GM18498 (cell line): ENCODE data around the gene CPNE6.
"Not testable (repeated sequence)": the region's sequence is repeated elsewhere in the genome, so short reads cannot be mapped to it uniquely, and the experiment has no call there.

ENCODE experiments used
- ATAC-seq: cut with Tn5 transposase; IDR thresholded peaks from one replicate; pipeline ENCODE4 v1.9.1; 2021; ENCODE audit warnings: mild to moderate bottlenecking, moderate library complexity; ENCODE audit not compliant: unreplicated experiment

CPNE6 gene

DNA sequence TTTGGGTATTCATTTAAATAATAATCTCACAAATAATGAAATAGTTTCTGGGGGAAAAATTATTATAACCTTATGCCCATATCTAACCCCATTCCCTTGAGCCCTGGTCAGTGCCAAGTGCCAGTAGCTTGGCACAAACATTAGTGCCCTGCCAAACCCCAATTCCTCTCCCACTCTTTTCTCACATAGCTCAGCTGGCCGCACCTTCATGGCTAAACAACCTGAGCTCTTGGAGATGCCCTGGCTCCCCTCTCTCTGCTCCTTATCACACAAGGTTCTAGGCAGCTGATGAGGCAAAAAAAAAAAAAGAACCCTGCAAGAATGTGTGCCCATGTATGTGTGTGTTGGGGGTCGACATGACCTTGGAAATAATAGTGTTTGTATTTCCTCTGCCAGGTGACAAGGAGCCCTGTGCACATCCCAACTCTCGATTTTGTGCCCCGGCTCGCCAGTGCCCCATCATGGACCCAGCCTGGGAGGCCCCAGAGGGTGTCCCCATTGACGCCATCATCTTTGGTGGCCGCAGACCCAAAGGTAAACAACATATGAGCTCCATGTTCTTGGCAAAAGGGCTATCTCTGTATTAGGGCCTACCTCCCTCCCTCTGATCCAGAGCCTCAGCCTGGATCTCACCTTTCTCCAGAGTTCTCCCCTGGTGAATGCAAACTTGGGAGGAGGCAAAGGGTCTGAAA lies 31.1 kb downstream of the CPNE6 start:
- ATAC-seq, result no peak

DNA sequence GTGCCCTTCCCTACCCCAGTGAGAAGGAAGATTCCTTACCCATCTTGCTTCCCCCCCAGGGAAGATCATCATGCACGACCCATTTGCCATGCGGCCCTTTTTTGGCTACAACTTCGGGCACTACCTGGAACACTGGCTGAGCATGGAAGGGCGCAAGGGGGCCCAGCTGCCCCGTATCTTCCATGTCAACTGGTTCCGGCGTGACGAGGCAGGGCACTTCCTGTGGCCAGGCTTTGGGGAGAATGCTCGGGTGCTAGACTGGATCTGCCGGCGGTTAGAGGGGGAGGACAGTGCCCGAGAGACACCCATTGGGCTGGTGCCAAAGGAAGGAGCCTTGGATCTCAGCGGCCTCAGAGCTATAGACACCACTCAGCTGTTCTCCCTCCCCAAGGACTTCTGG lies 32.1 kb downstream of the CPNE6 start:
- no peak for ATAC-seq

DNA sequence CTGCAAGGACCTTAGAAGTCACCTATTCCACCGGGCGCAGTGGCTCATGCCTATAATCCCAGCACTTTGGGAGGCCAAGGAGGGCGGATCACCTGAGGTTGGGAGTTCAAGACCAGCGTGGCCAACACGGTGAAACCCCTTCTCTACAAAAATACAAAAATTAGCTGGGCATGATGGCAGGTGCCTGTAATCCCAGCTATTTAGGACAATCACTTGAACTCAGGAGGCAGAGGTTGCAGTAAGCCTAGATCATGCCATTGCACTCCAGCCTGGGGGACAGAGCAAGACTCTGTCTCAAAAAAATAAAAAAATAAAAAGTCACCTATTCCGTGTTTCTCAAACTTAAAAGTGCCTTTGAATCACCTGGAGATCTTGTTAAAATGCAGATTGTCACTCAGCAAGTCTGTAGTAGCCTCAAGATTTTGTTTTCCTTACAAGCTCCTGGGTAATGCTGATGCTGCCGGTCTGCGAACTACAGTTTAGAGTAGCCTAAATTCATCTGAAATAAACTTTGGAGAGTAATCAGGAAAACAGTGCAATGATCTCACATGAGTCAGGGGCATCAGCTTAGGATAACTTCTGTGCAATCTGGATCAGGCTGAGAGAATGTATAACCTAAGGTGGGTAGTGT lies 34.4 kb downstream of the CPNE6 start:
- ATAC-seq, result not testable (repeated sequence)

DNA sequence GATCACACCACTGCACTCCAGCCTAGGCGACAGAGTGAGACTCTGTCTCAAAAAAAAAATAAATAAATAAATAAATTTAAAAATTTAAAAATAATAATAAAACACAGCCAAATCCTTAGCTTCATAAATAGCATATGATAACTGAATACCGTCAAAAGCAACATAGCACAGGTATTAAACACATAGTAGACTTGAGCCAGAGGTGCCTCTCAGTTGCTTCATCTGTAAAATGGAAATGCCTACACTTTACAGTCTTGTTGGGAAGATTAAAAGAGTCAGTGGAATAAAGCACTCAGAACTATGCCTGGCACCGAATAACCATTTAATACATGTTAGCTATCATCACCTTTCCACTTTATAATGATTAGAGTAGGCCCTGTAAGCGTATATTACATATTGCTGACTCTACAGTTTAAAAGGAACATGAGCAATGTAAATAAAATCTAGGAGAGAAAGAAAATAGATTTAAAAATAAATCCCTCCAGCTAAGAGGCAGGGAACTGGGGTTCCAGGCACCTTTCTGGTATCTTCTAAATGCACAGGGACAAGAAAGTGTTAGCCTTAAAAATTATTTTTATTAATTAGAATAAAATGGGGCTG lies 35.4 kb downstream of the CPNE6 start:
- ATAC-seq, result no peak

DNA sequence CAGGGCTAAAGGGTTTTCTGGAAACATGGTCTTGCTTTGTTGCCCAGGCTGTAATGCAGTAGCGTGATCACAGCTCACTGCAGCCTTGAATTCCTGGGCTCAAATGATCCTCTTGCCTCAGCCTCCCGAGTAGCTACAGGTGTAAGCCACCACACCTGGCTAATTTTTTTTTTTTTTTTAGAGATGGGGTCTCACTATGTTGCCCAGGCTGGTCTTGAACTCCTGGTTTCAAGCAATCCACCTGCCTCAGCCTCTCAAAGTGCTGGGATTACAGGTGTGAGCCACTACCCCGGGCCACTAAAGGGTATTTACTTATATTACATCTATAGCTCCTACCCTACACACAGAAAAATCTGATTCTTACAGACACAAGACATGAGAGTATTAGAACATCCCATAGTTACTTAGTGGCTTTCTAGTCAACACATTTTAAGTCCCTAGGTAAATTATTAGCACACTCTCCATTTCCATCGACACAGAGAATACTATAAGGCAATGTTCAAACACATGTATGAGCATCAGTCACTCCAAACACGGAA lies 37.0 kb downstream of the CPNE6 start:
- peak; percentile 33 for ATAC-seq

DNA sequence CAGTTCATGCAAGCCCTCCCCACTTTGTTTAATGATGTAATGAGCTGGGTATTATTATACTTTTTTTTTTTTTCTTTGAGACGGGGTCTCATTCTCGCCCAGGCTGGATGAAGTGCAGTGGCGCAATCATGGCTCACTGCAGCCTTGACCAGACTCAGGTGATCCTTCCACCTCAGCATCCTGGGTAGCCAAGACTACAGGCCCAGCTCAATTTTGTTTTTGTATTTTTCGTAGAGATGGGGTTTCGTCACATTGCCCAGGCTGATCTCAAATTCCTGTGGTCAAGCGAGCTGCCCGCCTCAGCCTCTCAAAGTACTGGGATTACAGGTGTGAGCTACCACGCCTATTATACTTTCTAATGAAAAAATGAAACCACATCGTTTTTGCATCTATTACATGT lies 38.7 kb downstream of the CPNE6 start:
- ATAC-seq, result no peak

DNA sequence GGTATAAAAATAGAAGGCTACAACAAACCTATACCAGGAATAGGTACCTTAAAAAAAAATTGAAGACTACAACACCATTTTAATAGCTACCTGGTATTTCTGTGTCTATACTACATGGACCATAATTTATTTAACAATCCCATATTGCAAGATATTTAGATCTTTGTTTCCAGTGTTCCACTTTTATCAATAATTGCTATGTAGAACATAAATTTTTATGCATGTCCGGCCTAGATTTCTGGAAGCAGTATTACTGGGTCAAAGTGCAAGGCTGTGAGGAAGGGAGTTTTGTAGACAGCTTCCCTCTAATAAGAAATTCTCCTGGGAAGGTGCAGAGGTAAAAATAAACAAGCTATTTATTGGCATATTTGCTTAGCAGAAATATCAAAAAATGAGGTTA lies 39.2 kb downstream of the CPNE6 start:
- no peak for ATAC-seq

DNA sequence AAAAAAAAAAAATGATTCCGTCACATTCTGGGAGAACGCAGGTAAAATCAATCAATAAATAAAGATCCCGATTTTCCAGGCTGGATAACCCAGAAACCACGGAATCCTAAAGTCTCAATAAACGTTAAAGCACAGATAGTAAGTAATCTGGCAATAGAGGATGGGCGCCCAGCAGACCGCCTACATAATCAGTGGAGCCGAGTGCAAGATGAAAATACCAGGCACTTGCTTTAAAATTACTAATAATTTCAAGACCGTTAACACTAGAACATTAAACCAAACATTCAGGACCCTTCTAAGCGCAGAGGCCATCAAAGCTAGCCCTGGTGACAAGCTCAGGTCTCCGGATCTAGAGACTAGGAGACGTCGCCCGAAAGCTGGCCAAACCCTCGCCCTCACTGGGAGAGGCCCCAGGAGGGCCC lies 42.0 kb downstream of the CPNE6 start:
- no peak for ATAC-seq

DNA sequence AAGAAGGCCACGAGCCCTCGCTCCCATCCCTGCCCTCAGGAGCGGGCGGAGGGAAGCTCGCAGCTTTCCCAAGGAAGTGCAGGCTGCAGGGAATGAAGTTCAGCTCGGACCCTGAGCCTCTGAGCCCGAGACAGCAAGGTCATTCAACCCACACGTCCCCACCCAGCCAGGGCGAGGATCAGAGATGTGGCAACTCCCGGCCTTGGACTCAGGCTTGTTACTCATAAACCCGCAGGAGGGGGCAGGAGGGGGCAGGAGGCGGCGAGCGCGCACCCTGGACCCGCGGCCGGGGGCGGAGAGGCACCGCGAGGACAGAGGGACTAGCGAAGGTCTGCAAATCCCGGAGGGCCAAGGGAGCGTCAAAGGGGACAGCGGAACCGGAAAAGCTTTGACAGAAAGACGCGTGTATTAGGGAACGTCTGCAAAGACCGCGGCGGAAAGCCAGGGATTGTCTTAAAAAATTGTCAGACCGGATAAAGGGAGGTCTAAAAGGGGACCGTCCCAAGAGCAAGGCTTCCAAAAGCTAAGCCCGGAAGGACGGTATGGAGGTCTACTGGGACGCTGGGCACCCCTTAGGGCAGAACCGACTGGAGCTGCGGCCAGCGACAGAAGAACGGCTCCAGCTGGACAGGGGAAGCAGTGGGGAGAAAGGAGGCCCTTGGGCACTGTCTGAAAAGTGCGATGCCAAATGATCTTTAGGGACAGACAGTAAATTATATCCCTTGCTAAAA lies 42.6 kb downstream of the CPNE6 start:
- peak; percentile 31 for ATAC-seq

DNA sequence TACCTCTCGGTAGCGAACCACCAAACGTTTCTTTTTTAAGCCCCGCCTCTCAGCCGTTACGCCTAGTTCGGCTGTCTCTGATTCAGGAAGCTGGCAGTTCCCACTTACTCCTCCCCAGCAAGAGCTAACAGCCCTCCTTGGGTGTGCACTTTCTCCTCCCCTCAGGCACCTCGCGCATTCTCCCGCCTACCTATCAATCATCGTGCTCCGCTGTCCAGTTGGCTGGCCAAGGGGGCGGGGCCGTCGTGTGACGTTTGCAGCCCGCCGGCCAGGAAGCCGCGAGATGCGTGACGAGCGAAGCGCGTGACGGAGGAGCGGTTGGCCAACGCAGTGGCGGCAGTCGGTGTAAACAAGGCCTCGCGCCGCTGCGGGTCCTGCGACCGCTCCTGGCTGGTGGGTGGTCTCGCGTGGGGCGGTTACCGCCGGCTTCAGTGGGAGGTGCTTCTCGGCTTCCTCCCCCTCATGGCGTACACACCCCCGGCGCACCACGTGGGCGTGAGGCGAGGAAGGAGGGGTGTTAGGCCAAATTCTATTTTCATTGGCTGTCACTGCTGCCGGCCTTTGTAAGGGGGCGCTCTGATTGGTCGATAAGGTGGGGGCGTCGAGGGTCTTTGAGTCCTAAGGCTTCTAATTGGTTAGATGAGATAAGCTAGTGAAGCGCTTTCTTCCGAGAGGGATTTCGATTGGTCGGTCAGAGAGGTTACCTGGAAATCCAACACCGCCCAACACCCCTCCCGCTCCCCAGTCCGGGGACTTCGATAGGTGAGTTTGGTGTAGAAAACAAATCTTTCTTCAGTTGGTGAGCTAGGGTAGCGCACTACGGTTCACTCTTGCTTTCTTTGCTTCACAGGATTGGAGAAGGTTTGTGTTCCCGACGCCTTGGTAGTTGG lies 43.4 kb downstream of the CPNE6 start, which contains the start of the genes DCAF11 and NRL:
TSS of gene DCAF11 (plus strand) at position 246 of the 890 bp plus-strand sequence. CDS start 818 bp downstream, outside the sequence.
TSS of gene NRL (minus strand) at position 418 of the 890 bp plus-strand sequence. CDS start 32,101 bp downstream, outside the sequence.
- ATAC-seq, result peak; percentile 87

DNA sequence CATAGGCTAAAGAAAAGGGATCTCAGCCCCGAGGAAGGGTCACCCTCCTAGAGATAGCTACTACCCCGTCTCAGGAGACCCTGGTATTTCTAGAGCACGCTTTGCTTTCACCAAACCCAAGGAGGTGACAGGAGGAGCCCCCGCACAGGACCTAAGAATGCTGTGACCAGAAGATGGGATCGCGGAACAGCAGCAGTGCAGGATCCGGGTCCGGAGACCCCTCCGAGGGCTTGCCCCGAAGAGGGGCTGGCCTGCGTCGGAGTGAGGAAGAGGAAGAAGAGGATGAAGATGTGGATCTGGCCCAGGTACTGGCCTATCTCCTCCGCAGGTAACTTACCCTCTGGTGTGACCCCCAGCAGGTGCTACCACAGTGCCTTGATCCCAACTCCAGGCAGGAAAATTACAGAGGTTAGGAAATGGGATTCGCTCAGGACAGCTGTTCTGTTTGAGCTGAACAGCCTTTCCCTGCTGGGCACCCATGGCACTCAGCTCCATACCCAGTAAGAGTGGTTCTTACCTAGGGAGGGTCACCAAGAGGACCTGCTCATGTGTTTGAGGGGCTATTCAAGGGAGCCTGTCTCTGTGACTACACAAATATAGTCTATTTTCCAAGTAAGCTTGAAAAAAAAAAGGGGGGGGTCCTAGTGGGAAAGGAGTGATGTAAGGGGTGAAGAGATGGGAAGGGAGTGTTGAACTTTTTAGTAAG lies 44.2 kb downstream of the CPNE6 start:
- no peak for ATAC-seq

DNA sequence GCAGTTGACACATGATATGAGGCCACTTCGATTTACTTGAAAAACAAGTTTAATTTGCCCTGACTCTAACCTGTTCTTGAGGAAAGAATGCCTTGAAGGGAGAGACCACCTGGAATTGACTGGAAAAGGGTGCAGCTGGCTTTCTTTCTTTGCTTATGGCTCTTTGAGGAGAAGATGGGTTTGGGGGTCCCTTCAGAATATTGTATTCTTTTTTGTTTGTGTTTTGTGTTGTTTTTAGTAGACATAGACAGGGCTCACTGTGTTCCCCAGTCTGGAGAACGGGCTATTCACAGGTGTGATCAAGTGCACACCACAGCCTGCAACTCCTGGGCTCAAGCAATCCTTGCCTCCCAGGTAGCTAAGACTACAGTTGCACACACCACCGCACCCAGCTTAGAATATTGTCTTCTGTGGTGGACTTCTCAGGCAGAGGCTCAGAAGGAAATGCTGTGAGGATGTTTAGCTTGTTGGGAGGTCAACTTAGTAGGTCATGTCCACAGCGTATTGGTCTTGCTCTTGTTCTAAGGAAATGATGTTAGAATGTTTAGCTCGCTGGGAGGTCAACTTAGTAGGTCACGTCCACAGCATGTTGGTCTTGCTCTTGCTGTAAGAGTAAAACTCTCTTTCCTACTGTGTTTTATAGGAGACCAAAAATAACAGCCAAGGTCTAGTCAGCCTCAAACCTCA lies 44.9 kb downstream of the CPNE6 start:
- no peak for ATAC-seq

DNA sequence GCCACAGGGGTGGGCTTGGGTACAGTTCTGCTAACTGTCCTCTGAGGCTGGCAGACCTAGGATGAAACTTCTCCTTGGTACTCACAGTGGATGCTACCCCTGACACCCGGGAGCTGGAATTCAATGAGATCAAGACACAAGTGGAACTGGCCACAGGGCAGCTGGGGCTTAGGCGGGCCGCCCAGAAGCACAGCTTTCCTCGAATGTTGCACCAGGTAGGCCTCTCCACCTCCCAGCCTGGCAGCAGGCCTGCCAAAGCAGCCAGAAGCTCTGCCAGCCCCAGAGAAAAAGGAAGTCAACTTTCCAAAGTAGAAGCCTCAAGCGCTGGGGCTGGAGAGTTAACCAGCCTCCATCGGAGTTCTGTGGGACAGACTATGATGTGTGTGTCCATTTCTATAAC lies 45.8 kb downstream of the CPNE6 start:
- no peak for ATAC-seq

DNA sequence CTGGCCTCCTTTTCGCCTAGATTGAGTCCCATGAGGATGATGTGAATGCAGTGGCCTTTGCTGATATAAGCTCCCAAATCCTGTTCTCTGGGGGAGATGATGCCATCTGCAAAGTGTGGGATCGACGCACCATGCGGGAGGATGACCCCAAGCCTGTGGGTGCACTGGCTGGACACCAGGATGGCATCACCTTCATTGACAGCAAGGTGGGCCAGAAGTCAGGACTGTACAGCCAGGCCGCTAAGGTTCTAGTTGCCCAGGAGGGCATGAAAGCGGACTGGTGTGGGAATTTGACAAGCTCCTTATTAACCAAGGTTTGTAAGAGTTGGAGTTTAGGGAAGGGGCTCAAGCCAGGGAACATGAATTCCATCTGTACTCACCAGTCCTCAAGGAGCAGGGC lies 48.3 kb downstream of the CPNE6 start:
- no peak for ATAC-seq

DNA sequence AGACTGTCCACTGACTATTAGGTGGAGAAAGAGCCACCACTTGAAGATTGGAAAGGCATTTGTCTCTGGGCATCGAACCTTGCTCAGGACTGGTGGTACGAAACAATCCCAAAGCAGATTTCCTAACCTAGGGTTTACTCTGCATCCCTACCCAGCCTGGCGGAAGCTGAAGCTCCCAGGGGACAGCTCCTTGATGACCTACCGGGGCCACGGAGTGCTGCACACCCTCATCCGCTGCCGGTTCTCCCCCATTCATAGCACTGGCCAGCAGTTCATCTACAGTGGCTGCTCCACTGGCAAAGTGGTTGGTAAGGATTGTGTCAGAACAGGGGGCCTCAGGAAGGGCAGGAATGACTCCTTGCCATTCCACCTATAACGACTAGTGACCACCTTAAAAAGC lies 49.8 kb downstream of the CPNE6 start:
- ATAC-seq, result no peak

DNA sequence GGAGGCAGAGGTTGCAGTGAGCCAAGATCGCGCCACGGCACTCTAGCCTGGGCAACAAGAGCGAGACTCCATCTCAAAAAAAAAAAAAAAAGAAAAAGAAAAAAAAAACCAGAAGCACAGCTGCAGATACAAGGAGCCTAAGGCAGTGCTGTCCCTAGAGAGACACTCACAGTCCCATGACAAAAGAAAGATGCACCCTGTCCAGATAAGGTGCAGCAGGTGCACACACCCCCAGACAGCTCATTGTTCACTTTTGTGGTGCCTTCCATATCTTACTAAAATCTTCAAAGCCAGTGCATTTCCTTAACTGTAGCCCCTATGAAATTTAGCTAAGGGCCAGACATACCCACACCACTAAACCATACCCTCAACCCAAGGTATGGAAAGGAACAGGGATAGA lies 51.1 kb downstream of the CPNE6 start:
- ATAC-seq, result no peak

DNA sequence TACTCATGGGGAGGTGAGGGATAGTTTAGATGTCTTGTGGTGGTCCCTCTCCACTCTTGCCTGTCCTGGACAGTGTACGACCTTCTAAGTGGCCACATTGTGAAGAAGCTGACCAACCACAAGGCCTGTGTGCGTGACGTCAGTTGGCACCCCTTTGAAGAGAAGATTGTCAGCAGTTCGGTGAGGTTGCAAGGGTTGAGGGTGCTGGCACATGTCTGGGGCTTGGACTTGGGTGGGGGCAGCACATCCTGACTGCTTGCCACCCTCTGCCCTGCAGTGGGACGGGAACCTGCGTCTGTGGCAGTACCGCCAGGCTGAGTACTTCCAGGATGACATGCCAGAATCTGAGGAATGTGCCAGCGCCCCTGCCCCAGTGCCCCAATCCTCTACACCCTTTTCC lies 51.5 kb downstream of the CPNE6 start:
- ATAC-seq, result no peak

DNA sequence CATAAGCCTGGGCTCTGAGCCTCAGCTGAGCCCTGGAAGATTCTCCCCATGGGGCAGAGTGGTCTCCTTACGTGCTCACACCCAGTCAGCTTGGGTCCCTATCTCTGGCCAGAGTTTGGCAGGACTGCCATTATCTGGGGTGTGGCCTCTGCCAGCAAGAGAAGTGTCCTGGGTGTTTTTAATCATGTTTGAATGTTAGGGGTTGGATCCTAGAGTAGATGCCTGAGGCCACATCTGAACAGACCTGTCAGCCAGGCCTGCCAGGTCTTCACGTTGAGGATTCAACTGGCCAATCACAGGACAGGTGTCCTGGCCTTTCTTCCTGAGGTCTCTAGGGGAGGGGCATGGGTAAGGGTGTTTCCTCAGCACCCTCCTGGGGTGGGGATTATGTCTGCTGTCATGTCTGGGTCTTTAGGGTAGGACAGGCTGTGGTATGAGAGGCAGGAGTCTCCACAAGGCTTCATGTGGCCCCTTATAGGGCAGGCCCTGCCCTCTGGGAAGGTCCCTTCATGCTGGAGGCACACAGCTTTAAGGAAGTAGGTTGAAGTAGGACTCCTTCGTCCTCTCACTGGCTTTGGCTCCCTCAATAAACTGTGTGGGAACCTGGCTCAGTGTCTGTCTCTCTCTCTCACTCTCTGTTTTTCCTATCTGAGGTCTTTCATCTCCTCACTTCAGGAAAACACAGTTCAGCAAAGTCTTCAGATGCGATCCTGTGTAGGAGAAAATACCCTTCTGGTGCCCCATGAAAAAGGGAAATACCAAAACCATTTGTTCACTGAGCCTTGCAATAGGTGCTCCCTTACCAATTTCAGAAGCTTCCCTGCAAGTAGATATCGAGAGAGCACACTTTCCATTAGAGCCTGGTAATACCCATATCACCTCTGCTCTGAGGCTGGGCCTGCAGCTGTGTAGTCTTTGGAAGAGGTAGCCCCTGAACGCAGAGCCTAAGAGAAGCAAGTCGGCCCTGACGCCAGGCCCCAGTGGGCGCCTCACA lies 52.4 kb downstream of the CPNE6 start:
- ATAC-seq, result no peak
